Upper lobe of left lung (tissue), 4 donors: ENCODE measurements around the gene GALNT11.

Experiments
- CTCF ChIP-seq, 6 experiments: fragments of 450-650 bp in 4 of 6; fragments of 200-600 bp in 2 of 6; sonication (generic) in 2 of 6; IDR thresholded peaks; one replicate each; pipeline ENCODE4 v1.5.1; 2016 to 2019; ENCODE audit warnings: antibody characterized with exemption in 6 of 6
- EP300 ChIP-seq, 4 donors: sonication (generic); formaldehyde crosslinking; IDR thresholded peaks; one replicate each; pipeline ENCODE4 v1.5.1; 2017; ENCODE audit warnings: antibody characterized with exemption in 4 of 4, control low read depth in 2 of 4
- POLR2A ChIP-seq, 4 donors: fragments of 450-650 bp; IDR thresholded peaks; one replicate each; pipeline ENCODE4 v1.5.1; 2016 to 2017; ENCODE audit warnings: antibody characterized with exemption in 4 of 4, mild to moderate bottlenecking in 2 of 4

DNA sequence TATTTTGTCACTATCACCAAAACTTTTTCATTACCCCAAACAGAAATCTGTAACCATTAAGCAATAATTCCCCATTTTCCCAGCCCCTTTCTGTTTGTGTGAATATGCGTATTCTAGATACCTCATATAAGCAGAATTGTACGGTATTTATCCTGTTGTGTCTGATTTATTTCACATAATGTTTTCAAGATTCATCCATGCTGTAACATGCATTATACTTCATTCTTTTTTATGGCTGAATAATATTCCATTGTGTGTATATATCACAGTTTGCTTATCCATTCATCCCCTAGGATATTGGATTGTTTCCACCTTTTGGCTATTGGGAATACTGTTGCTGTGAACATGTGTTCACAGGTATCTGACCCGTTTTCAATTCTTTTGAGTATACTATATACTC, 26.5 kb downstream of the GALNT11 start:
- TF ChIP-seq EP300 (IDR thresholded peaks at IDR 0.05) (no peak), CTCF (IDR thresholded peaks at IDR 0.05) (no peak), POLR2A (IDR thresholded peaks at IDR 0.05) (no peak)
